ENCODE data around the gene NDUFB2. TPM values are rescaled to one million over a fixed set of nuclear protein-coding genes. Genes with fewer than 3 reads are reported as not detected.
"Not testable (repeated sequence)": the region's sequence is repeated elsewhere in the genome, so short reads cannot be mapped to it uniquely, and the experiment has no call there.

Gene NDUFB2
- total RNA-seq, 1 donor from 2014 or later = 326 TPM

- no peaks in the 10 kb centered on the region for H3K27me3 Mint-ChIP-seq (ENCODE audit: unreplicated experiment)
- no peaks in the 10 kb centered on the region for H3K9me3 Mint-ChIP-seq (ENCODE audit: unreplicated experiment)
- peak overlapping the region; percentile 30 for H3K27ac Mint-ChIP-seq (ENCODE audit: unreplicated experiment)
- H3K4me3 Mint-ChIP-seq (ENCODE audit: unreplicated experiment) = no peak overlapping the region
- peaks cover 6% of the 10 kb centered on the region for H3K4me1 Mint-ChIP-seq (ENCODE audit: unreplicated experiment)
- H3K36me3 Mint-ChIP-seq (ENCODE audit: low read depth, unreplicated experiment) = peaks cover 3% of the 10 kb centered on the region
- no peak for TF ChIP-seq CTCF (IDR thresholded peaks at IDR 0.05; ENCODE audit: unreplicated experiment)
- DNase-seq (ENCODE audit: low spot score) = no peak
Measured at GRCh38 chr7:140734096-140734495, 37.6 kb downstream of the NDUFB2 start.

GRCh38 chr7:140734729-140735128 lies 38.2 kb downstream of the NDUFB2 start:
- no peak for TF ChIP-seq CTCF (IDR thresholded peaks at IDR 0.05; ENCODE audit: unreplicated experiment)
- Mint-ChIP-seq H3K4me3 (ENCODE audit: unreplicated experiment) (no peak overlapping the region), H3K27ac (ENCODE audit: unreplicated experiment) (no peak overlapping the region), H3K9me3 (ENCODE audit: unreplicated experiment) (no peaks in the 10 kb centered on the region), H3K36me3 (ENCODE audit: low read depth, unreplicated experiment) (peaks cover 3% of the 10 kb centered on the region), H3K27me3 (ENCODE audit: unreplicated experiment) (no peaks in the 10 kb centered on the region), H3K4me1 (ENCODE audit: unreplicated experiment) (peaks cover 6% of the 10 kb centered on the region)
- no peak for DNase-seq (ENCODE audit: low spot score)

GRCh38 chr7:140738280-140738679 lies 41.8 kb downstream of the NDUFB2 start:
- no peak overlapping the region for H3K4me3 Mint-ChIP-seq (ENCODE audit: unreplicated experiment)
- no peak for DNase-seq (ENCODE audit: low spot score)
- no peaks in the 10 kb centered on the region for H3K9me3 Mint-ChIP-seq (ENCODE audit: unreplicated experiment)
- no peak for TF ChIP-seq CTCF (IDR thresholded peaks at IDR 0.05; ENCODE audit: unreplicated experiment)
- peaks cover 2% of the 10 kb centered on the region for H3K4me1 Mint-ChIP-seq (ENCODE audit: unreplicated experiment)
- peaks cover 3% of the 10 kb centered on the region for H3K36me3 Mint-ChIP-seq (ENCODE audit: low read depth, unreplicated experiment)
- H3K27me3 Mint-ChIP-seq (ENCODE audit: unreplicated experiment) = no peaks in the 10 kb centered on the region
- H3K27ac Mint-ChIP-seq (ENCODE audit: unreplicated experiment) = no peak overlapping the region

GRCh38 chr7:140743255-140743654 lies 46.7 kb downstream of the NDUFB2 start:
- not testable (repeated sequence) for H3K4me3 Mint-ChIP-seq (ENCODE audit: unreplicated experiment); H3K4me1 Mint-ChIP-seq (ENCODE audit: unreplicated experiment); H3K27me3 Mint-ChIP-seq (ENCODE audit: unreplicated experiment); H3K36me3 Mint-ChIP-seq (ENCODE audit: low read depth, unreplicated experiment); H3K27ac Mint-ChIP-seq (ENCODE audit: unreplicated experiment); DNase-seq (ENCODE audit: low spot score); H3K9me3 Mint-ChIP-seq (ENCODE audit: unreplicated experiment)

GRCh38 chr7:140744005-140744404 lies 47.5 kb downstream of the NDUFB2 start:
- Mint-ChIP-seq H3K36me3 (ENCODE audit: low read depth, unreplicated experiment) (no peaks in the 10 kb centered on the region), H3K27ac (ENCODE audit: unreplicated experiment) (no peak overlapping the region), H3K4me1 (ENCODE audit: unreplicated experiment) (no peaks in the 10 kb centered on the region), H3K9me3 (ENCODE audit: unreplicated experiment) (no peaks in the 10 kb centered on the region), H3K27me3 (ENCODE audit: unreplicated experiment) (no peaks in the 10 kb centered on the region), H3K4me3 (ENCODE audit: unreplicated experiment) (no peak overlapping the region)
- DNase-seq (ENCODE audit: low spot score) = no peak
- TF ChIP-seq CTCF (IDR thresholded peaks at IDR 0.05; ENCODE audit: unreplicated experiment) = no peak
